Activated effector memory CD4-positive, alpha-beta T cell treated with Interleukin-2 at 50 U/mL for 16 hours (primary cell): ENCODE data around the gene TUBGCP2.

Experiments
- DNase-seq: peaks from one replicate; pipeline ENCODE4 v3.0.0-alpha.2; 2020

TUBGCP2 gene

DNA sequence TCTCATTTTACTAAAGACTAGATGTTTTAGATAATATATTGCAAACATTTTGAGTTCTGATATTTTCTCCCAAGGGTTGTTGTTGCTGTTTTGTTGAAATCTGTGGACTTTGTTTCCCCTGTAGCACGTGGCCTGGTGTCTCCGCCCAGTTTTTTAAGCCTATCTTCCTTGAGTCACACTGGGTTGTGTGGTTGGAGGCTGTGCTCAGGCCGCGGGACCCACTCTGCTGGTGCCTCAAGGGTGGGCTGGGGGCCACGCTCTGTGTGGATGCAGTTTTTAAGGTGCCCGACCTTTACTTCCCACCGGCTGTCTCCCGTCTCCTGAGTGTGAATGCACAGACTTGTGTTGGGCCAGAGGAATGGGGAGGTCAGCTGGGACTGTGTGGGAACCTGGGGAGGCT lies 34.3 kb upstream of the TUBGCP2 start:
- no peak for DNase-seq

DNA sequence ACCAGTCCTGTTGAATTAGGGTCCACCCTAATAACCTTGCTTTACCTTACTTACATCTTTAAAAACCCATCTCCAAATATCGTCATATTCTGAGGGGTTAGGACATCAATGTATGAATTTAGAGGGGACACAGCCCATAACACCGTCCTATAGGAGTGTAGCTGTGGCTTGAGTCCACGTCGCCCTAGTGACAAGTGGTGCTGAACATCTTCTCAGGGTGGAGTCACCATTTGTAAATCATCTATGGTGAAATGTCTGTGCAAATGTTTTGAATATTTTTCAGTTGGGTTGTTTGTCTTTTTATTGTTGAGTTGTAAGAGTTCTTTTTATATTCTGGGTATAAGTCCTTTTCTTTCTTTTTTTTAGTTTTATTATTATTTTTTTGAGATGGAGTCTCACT lies 33.3 kb upstream of the TUBGCP2 start:
- DNase-seq: no peak

DNA sequence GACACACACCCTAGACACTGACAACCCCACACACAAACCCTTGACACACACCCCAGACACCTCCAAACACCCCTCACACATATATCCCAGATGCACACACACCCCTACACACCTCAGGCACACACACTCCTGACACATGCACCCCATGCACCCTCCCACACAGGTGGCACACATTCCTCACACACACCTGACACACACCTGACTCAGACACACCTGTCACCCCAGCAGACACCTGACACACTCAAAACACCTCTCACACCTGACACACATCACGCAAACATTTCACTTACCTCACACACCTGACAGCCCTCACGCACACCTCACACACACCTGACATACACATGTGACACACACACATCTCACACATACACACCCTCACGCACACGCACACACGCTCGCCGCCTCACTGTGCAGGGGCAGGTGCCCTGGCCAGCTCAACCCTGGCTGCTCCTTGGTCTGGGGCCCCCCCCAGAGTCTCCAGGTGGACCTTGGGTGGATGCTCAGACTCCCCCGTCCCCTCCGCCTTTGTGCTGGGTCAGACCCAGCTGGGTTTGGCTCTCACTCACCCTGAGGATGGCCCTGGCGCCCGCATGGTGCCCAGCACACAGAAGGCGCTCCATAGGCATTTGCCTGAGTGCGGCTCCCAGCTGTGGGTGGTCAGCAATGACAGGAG lies 31.2 kb upstream of the TUBGCP2 start:
- no peak for DNase-seq

DNA sequence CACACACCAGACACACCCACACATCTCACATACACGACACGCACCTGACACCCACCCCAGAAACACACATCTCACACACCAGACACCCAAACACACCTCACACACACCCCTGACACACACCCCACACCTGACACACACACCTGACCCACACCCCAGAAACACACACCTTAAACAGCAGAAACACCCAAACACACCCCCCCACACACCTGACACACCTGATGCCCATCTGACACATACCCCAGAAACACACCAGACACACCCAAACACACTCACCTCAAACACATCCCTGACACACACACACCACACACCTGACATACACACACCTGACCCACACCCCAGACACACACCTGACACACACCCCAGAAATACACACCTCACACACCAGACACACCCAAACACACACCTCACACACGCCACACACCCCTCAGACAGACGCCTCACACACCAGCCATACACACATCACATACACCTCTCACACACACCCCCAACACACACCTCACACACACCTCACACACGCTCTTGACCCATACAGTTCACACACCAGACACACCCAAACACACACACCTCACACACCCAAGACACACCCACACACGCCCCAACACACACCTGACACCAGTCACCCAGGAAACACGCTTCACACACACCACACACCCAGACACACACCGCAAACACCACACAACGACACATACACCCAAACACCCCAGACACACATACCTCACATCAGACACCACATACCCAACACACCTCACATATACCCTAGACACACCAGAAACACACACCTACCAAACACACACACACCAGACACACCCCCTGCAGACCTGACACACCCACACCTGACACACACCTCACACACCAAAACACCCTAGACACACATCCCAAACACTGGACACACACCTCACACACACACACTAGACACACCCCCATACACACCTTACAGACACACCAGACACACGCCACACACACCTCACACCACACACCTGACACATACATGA lies 29.7 kb upstream of the TUBGCP2 start:
- no peak for DNase-seq

DNA sequence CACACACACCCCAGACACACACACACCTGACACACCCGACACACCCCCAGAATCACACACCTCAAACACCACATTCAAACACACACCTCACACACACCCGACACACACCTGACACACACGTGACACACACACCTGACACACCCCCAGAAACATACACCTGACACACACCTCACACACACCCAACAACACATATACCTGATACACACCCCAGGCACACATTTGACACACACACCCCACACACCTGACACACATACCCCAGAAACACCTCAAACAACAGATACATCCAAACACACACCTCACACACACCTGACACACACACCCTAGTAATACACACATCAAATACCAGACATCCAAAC lies 28.7 kb upstream of the TUBGCP2 start:
- DNase-seq: no peak

DNA sequence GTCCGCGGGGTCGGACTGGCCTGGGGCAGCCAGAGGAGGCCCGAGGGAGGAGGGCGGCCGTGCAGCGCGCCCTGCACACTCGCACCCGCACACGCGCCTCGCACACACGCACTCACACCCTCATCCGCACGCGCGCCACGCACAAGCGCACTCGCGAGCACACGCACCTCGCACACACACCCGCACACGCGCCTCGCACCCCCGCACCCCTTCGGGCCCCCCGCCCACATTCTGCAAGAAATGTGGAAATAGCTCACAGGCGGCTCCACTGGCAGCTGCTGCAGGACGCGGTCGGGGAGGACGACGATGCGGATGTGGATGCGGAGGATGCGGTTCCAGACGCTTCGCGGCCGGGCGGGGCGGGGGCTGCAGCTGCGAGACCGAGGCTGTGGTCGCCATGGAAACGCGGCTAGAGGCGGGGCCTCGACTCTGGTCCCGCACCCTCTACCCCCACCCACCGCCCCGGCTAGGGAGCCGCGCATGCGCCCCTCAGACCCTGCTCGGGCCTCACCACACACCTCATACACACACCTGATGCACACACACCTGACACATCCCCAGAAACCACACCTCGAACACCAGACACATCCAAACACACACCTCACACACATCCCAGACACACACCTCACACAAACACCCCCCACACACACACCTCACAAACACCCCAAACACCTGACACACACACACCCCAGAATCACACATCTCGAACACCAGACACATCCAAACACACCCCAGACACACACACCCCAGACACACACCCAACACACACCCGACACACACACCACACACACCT lies 28.1 kb upstream of the TUBGCP2 start, which contains the start of gene CALY:
Gene CALY, minus strand, starts transcription at position 320 of the 793 bp plus-strand sequence. CDS start 7,907 bp downstream, outside the sequence.
- DNase-seq: peak; percentile 84

DNA sequence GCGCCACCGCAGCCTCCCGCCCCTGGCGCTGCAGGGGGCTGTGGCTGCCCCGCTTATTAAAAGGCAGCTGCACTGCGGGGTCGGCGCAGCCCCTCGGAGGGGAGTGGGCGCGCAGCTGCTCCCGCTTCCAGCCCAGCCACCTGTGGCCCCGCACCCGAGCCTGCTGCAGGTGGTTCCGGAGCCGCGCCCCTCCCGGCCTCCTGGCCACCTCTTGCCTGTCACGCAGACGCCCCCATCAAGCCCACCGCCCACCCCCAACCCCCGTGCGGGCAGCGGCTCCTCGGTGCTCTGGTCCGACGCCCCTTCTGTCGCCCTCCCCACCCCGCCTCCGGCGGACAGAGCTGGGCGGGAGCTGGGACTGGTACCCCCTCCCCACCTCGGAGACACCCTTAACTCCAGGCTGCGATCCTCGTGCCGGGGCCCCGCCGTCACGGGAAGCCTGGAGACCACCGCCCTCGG lies 27.5 kb upstream of the TUBGCP2 start:
- no peak for DNase-seq

DNA sequence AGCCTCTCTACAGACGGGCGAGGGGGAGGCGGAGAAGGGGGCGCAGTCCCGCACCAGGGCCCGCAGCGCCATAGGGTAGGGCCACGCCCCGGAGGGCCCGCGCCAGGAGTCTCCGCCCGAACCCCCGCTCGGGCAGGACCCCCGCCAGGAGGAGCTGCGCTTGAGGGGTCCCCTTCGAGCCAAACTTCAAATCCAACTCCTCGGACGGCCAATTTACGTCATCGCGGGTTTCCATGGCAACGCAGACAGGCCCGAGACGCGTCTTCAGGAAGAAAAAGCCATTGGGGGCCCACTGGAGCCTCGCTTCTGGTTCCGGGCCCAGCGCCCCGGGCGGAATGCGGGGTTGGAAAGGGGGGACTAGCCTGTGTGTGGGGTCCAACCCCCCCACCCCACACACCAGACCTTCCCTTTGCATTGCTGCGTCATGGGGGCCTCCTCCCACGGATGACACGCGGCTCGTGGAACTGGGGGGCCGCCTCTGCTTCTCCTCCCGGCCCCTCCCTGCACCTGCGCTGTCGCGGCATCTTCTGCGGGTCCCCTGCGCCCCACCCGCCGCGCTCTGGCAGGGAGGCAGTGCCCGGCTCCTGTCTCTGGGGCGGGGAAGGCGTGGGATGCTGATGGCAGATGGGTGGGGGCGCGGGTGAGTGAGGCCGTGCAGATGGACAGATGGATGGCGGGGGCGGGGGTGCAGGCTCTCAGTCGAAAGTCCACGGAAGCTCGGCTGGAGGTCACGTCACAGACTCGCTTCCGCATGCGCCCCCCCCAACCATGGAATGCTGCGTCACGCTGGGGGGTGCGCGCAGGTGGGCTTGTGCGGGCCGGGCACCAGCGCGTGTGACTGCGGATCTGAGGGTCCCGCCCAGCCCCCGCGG lies 26.8 kb upstream of the TUBGCP2 start:
- DNase-seq: peak; percentile 62

DNA sequence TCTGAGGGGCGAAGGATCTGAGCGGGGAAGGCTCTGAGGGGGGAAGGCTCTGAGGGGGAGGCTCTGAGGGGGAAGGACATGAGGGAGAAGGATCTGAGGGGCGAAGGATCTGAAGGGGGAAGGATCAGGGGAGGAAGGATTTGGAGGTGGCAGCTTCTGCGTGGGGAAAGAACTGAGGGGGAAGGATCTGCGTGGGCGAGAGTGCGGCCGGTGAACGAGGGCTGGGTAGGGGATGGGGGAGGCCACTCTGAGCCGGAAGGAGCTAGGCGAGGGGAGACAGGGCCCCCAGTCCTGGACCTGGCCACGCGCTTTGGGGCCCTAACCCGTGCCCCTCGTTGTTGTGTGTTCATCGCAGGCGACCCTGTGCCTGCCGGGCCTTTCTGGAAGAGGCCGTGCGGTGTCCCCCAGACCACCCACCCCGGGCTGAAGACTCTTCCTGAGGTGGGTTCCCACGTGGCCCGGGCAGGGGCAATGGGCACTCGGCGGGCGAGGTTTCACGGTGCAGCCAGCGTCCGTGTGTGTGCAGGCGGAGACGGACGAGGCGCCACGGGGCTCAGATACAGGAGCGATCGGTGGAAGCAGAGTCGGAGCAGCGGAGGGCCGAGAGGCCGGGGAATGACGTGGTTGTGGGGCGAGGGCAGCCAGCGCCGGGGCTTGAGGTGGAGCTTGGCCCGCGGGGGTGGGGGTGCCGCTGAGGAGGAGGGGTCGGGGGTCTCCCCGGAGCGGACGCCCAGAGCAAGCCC lies 26.0 kb upstream of the TUBGCP2 start:
- peak; percentile 13 for DNase-seq

DNA sequence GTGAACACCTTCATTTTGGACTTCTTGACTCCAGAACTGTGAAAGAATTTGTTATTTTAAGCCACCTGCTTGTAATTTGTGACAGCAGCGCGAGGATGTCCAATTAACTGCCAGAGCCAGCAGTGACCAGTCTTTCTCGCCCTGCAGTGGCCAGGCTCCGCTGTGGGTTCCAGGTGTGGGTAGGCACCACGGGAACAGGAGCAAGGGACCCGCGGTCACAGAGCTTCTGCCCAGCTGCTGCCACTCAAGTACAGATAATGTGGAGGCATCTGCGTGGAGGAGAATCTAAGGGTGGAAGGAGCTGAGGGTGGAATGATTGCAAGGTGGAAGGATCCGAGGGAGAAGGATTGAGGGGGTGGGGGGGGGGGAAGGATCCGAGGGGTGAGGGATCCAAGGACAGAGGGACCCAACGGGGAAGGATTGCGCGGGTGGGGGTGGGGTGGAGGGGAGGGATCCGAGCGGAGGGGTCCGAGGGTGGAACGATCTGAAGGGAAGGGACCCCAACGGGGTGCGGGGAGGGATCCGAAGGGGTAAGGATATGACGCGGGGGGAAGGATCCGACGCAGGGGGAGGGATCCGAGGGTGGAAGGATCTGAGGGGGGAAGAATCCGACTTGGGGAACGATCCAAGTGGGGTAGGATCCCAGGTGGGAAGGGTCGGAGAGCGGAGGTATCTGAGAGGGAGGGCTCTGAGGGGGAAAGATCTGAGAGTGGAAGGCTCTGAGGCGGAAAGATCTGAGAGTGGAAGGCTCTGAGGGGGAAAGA lies 24.4 kb upstream of the TUBGCP2 start:
- no peak for DNase-seq

DNA sequence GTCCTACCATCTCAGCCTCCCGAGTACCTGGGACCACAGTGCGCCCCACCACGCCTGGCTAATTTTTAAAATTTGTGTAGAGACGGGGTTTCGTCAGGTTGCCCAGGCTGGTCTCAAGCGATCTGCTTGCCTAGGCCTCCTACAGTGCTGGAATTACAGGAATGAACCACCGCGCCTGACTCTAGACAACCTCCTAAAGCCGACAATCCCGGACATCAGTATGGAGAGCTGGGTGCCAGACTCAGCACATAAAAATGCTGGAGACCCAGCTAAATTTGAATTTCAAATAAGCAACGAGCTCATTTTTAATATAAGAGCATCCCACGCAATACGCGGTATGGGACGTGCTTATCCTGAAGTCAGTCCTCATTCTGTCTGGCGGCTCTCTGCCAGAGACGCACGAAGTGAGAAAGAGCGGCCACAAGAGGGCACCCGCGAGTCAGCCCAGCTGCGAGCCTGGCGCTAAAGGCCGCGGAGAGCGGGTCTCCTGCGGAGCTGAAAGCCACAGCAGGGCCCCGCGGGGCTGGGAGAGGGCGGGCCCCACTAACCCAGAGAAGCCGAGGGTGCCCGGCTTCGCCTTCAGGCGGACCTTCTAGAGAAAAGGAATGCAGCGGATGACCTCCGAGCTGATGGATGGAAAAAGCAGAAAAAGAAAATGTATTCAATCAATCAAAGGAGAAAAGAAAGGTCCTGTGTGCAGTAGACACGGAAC lies 21.0 kb upstream of the TUBGCP2 start:
- DNase-seq: peak; percentile 75

DNA sequence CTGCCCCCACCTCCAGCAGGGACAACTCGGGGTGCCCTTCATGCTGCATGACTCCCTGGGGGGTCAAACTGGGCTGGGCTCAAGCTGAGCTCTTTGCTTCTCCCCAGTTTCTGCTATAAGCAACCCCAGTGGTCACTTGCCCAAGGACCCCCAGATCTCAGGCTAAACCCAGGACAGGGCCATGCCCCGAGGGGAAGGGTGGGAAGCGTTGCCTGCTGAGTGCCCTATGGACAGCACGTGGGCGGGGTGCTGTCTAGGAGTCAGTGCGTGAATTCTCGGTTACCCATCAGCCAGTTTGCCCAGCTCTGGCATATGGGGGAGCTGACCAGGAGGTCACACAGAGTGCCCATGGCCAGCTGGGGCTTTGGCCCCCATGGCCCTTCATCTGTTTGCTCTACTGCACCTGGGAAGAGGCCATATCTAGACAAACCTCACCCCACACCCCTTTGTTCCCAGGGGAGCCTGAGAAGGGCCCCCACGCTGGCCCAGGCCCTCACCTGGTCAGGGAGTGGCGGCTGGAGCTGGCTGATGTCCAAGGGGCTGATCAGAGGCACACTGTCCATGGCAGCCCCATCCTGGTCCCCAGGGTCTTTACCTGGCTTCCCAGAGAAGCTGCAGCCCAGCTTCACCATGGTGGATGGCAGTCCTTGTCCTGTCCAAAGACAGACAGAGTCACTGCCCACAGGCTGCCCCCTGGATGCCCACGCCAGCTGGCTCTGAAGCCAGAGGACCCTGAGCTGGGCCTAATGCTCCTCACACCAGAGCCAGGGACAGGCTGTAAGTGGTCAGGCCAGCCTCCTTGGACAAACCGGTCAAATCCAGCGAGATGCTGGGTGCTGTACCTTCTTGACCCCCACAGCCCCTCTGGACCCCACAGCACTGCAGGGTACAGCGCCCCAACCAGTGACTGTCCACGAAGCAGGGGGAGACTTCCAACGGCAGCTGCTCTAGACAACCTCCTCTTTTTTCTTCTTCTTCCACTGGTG lies 20.0 kb upstream of the TUBGCP2 start:
- DNase-seq: no peak

DNA sequence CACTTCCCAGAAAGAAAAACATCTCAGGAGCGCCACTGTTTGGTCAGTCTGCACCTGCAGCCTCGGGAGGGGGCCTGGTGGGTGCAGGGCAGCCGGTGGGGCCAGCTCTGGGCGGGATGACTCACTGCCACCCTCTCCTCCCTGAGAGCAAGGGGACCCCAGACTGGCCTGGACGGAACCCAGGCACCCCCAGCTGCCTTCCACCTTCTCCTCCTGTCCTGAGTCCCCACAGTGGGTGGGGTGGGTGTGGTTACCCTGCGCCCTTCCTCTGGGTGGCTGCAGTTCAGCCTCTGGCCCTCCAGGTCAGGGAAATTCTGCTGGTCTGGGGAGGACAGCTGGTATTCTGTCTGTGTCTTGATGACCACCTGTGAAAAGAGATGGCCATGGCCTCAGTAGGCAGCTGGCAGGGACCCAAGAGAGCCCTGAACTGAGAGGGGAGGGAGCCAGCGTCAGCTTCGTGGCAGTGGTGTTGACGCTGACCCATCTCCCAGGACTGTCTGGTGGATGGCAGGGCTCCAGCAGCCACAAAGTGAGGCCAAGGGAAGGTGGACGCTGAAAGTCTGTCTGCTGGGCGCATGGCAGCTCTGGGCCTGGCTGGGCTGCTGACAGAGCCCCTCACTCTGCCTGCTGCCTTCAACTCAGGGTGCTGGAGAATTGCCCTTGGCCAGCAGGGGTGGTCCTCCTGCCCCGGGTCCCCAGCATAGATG lies 19.1 kb upstream of the TUBGCP2 start:
- no peak for DNase-seq

DNA sequence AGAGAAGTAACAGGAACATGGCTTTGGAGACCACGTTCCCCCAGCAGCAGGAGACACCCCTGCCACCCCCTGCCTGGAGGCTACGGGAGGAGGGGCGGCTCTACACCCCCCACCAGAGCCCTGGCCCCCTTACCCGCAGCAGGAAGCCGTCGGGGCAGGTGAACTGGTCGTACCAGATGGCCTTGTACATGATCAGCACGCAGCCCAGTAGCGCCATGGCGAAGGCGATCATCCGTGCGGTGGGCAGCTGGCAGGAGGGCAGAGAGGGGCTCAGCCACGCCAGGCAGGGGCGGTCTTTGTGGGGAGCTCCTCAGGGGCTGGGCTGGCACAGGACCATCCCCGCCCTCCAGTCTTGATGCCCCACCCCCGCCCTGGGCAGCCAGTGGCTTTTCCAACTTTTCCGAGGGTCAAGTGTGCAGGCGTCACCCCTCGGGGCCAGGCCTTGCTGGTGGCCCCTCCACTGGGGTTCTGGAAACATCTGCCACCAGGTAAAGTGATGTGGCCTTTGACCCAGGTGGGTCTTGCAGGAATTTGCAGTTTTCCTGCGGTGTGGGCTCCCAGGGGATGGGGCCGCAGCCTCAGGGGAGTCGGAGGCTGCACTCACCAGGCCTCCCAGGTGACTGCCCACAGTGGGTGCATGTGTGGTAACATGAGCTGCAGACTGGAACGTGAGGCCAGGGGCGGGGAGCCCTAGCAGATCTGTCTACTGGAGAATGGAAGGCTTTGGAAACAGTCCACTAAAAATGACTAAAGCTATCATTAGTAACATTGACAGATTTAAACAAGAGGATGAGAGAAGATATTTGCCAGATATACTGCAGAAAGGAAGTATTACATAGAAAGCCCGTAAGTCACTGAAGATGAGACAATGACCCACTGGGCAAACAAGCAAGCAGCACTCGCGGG lies 18.3 kb upstream of the TUBGCP2 start:
- no peak for DNase-seq

DNA sequence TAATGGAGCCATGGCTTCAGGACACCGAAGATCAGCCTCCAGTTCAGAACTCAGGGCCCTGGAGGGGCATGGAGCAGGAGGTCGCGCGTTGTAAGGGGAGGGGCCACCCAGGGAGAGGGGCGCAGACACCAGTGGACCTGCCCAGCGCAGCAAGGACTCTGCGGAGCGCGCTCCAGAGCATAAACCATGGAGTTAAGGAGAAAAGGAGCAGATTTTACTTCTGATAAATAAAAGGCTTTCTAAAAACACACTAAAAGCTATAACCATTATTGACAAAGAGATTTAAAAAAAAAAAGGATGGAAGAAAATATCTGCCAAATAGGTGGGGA lies 17.5 kb upstream of the TUBGCP2 start:
- no peak for DNase-seq

DNA sequence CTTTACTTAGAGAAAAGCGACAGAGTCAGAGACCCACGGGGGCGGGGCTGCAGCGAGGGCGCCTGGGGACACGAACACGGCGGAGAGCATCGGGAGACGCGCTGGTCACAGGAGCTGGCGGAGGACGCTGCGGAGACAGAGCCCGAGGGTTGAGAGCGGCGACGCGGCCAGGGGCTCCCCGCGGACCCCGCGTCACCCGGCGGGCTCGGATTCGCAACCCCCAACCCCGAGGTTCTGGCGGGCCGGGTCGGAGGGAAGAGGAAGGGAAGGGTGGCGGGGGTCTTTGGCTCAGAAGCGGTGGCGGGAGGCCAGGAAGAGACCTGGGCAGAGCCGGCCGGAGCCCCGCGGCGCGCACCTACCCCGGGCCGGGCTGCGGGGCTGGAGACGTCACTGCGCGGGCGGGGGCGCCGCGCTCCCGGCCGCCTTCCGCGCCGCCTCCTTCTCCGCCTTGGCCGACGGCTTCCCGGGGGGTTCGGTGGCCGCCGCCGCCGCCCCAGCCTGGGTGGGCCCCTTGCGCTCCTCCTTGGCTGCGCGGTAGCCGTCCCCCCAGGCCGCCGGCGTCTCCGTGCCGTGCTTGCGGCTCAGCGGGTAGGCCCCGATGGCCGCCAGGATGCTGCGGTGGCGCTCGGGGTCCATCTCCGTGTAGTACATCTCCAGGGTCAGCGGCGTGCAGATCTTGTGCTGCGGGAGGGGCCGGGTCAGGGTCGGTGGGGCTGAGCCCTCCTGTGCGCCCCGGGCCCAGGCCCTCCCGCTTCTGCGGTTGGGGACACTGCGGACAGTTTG lies 17.0 kb upstream of the TUBGCP2 start:
- DNase-seq: no peak
